ENCODE measurements around the gene SCUBE3. TPM values are rescaled to one million over a fixed set of nuclear protein-coding genes. Genes with fewer than 3 reads are reported as not detected.

Gene SCUBE3
- total and polyA plus RNA-seq, 2 of the 8 experiments (the other 6 are each of a cell fraction or from before 2014, with no cell fraction given), result 0.80 to 1.0 TPM

DNA sequence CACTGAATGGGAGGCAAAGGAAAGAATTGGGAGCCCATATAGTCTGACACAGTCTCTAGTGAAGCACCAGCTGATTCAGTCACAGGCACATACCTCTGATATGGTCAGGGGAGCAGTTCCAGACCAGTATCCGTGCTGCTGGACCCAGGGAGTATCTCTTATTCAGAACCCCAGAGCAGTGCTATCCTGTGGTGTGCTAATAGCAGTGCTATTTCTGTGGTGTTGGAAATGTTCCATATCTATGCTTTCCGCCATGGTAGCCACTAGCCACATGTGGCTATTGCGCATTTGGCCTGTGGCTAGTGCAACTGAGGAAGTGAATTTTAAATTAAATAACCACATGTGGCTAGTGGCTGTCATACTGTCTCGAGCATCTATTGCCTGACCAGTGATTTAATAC, 11.0 kb downstream of the SCUBE3 start:
- H3K27ac ChIP-seq (ENCODE audit: low read depth, low read length), result no peak overlapping the region
- H2BK120ac ChIP-seq (replicated peaks; ENCODE audit: low read depth, low read length), result no peak overlapping the region
- no peak overlapping the region for H2AFZ ChIP-seq (ENCODE audit: low read length)
- H3K79me2 ChIP-seq (ENCODE audit: control insufficient read depth in 1 of 2, insufficient read depth in 2 of 2, low read length in 2 of 2), result no peaks in the 10 kb centered on the region
- 94% methylated on average over 4 of the region's 4 CpGs; no CpG with 5 or more reads in 1 of the 2 experiments for WGBS, 2 experiments (ENCODE audit: extremely low coverage in 1 of 2, insufficient coverage in 1 of 2, insufficient read length in 1 of 2, insufficient replicate concordance in 2 of 2, low coverage in 1 of 2, low lambda C conversion rate in 2 of 2, missing lambda C conversion rate in 1 of 2)
- no peak overlapping the region for H4K91ac ChIP-seq (replicated peaks; ENCODE audit: insufficient read length, low read length)
- no peaks in the 10 kb centered on the region for H3K9me3 ChIP-seq (ENCODE audit: insufficient read depth in 2 of 2, low read depth in 1 of 2, low read length in 1 of 2)
- TF ChIP-seq CEBPB (IDR thresholded peaks at IDR 0.05; ENCODE audit: low read depth, low read length) (no peak), ASH2L (IDR thresholded peaks at IDR 0.05; ENCODE audit: low read length) (no peak), CBX5 (IDR thresholded peaks at IDR 0.05; ENCODE audit: low read depth, low read length) (no peak), SIN3A (conservative IDR thresholded peaks at IDR 0.05 in 1 of 2, IDR thresholded peaks at IDR 0.05 in 1 of 2; ENCODE audit: low read depth in 1 of 2, low read length in 2 of 2) (no peak), POLR2A (IDR thresholded peaks at IDR 0.05; ENCODE audit: control extremely low read depth in 1 of 2, low read depth in 2 of 2, low read length in 2 of 2) (no peak), SP2 (IDR thresholded peaks at IDR 0.05; ENCODE audit: low read length) (no peak), CHD2 (IDR thresholded peaks at IDR 0.05; ENCODE audit: low read length) (no peak), BACH1 (IDR thresholded peaks at IDR 0.05; ENCODE audit: low read length) (no peak), RNF2 (IDR thresholded peaks at IDR 0.05; ENCODE audit: borderline replicate concordance, low read depth, low read length, missing control alignments, poor library complexity, severe bottlenecking) (no peak)
- TF ChIP-seq, protein P1, sequence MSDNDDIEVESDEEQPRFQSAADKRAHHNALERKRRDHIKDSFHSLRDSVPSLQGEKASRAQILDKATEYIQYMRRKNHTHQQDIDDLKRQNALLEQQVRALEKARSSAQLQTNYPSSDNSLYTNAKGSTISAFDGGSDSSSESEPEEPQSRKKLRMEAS (IDR thresholded peaks at IDR 0.05), result no peak
- H3K9ac ChIP-seq (replicated peaks in 1 of 4; ENCODE audit: extremely low read depth in 1 of 4, low read depth in 3 of 4, low read length in 3 of 4), result no peak overlapping the region
- H2AK5ac ChIP-seq (ENCODE audit: low read depth, low read length), result no peak overlapping the region
- H3K36me3 ChIP-seq (ENCODE audit: control insufficient read depth in 2 of 4, insufficient read depth in 4 of 4, low read length in 3 of 4), result no peaks in the 10 kb centered on the region
- H3K79me1 ChIP-seq (ENCODE audit: low read depth, low read length), result no peaks in the 10 kb centered on the region
- no peak overlapping the region for H4K8ac ChIP-seq (ENCODE audit: extremely low read depth, insufficient read depth, low read length)
- no peak overlapping the region for H2BK12ac ChIP-seq (ENCODE audit: low read depth, low read length)
- peaks cover 0 to 2% (median 0%) of the 10 kb centered on the region in 4 experiments; a peak in 1 of 7 replicates for H3K4me1 ChIP-seq (replicated peaks in 1 of 4; ENCODE audit: control insufficient read depth in 3 of 4, insufficient read depth in 4 of 4, low read length in 3 of 4)
- H4K5ac ChIP-seq (ENCODE audit: insufficient read length, low read depth, low read length), result no peak overlapping the region
- H3K14ac ChIP-seq (ENCODE audit: insufficient read length), result no peak overlapping the region
- peaks cover 0 to 18% (median 9%) of the 10 kb centered on the region in 4 experiments; a peak in 5 of 7 replicates for H3K27me3 ChIP-seq (replicated peaks in 1 of 4; ENCODE audit: control insufficient read depth in 3 of 4, extremely low read depth in 1 of 4, insufficient read depth in 3 of 4, low read length in 3 of 4)
- no peak overlapping the region for H3K4ac ChIP-seq (replicated peaks; ENCODE audit: insufficient read length, low read depth, low read length)
- no peak overlapping the region for H3K56ac ChIP-seq (replicated peaks; ENCODE audit: insufficient read length, low read depth, low read length)
- DNase-seq (ENCODE audit: low read depth in 1 of 2, low spot score in 2 of 2) (no peak), FAIRE-seq (no peak)
- no peak overlapping the region for H2BK5ac ChIP-seq (ENCODE audit: low read depth, low read length)
- peaks cover 0 to 19% of the 10 kb centered on the region in 2 experiments for H4K20me1 ChIP-seq (replicated peaks in 1 of 2; ENCODE audit: control insufficient read depth in 1 of 2, insufficient read depth in 2 of 2, low read length in 2 of 2)
- ChIA-PET POLR2A (ENCODE audit: partially characterized antibody) (interaction anchor here (1.6 kb wide), 2 partner anchors 9 to 21 kb away, joined by 3 to 6 read pairs; no protein-coding TSS in a partner anchor), CTCF (ENCODE audit: partially characterized antibody) (interaction anchor here (1.1 to 4.5 kb wide), 5 partner anchors 9 to 205 kb away, joined by 4 to 26 read pairs (median 9); no protein-coding TSS in a partner anchor)
- H3K23me2 ChIP-seq (ENCODE audit: low read depth, low read length), result no peaks in the 10 kb centered on the region
- no peak overlapping the region for H2BK20ac ChIP-seq (ENCODE audit: low read length)
- no peak overlapping the region for H3K18ac ChIP-seq (ENCODE audit: extremely low read depth, low read length)
- no peak overlapping the region for H3K4me3 ChIP-seq (ENCODE audit: extremely low read depth in 1 of 4, insufficient read depth in 2 of 4, low read depth in 3 of 4, low read length in 4 of 4)
- H3K4me2 ChIP-seq (ENCODE audit: insufficient read depth in 1 of 2, low read depth in 2 of 2, low read length in 2 of 2), result no peak overlapping the region
- H3K23ac ChIP-seq (ENCODE audit: insufficient read length), result no peak overlapping the region
- no peak overlapping the region for H2BK15ac ChIP-seq (ENCODE audit: low read length)

Data from H1 (cell line).